WTC11 (cell line): Measurements from ENCODE around the gene HAP1. TPM values are rescaled to one million over a fixed set of nuclear protein-coding genes. Genes with fewer than 3 reads are reported as not detected.
"Not testable (repeated sequence)": the region's sequence is repeated elsewhere in the genome, so short reads cannot be mapped to it uniquely, and the experiment has no call there.

Experiments
- ATAC-seq: fragments of 200-7000 bp; cut with Tn5 transposase; 2 replicates; pipeline ENCODE4 v1.10.0; 2021; ENCODE audit warnings: mild to moderate bottlenecking, moderate library complexity
- CTCF ChIA-PET: fragments of 300-600 bp; sonication (Branson Sonifier 250); formaldehyde crosslinking; loops from one replicate; lab custom pipeline; 2021; ENCODE audit warnings: antibody characterized with exemption; lab: Charles Lee
- POLR2A ChIA-PET: fragments of 350-600 bp; sonication (Branson Sonifier 250); formaldehyde crosslinking; loops from one replicate; lab custom pipeline; 2021; ENCODE audit warnings: antibody characterized with exemption; lab: Charles Lee
- DNase-seq: peaks from one replicate; pipeline ENCODE4 v3.0.0; 2021; ENCODE audit warnings: low spot score
- H3K27ac Mint-ChIP-seq: 2 replicates; pipeline ENCODE4 v1.8.0; 2021; ENCODE audit warnings: mixed read lengths
- H3K27me3 Mint-ChIP-seq: 2 replicates; pipeline ENCODE4 v1.8.0; 2021; ENCODE audit warnings: low read depth, mild to moderate bottlenecking, moderate library complexity, mixed read lengths
- H3K36me3 Mint-ChIP-seq: 2 replicates; pipeline ENCODE4 v1.8.0; 2021; ENCODE audit warnings: mixed read lengths
- H3K4me1 Mint-ChIP-seq: 2 replicates; pipeline ENCODE4 v1.8.0; 2022; ENCODE audit warnings: mixed read lengths
- H3K4me3 Mint-ChIP-seq: 2 replicates; pipeline ENCODE4 v1.8.0; 2021; ENCODE audit warnings: mild to moderate bottlenecking, moderate library complexity, mixed read lengths
- H3K9me3 Mint-ChIP-seq: 2 replicates; pipeline ENCODE4 v1.8.0; 2021; ENCODE audit warnings: mixed read lengths
- FOXK1 ChIP-seq: sonication (generic); formaldehyde crosslinking; IDR thresholded peaks from 2 replicates; pipeline ENCODE4 v1.8.0; 2022; ENCODE audit warnings: mild to moderate bottlenecking, moderate library complexity, missing genetic modification reagents
- GRHL2 ChIP-seq: fragments of 250-450 bp; sonication (Bioruptor Pico); IDR thresholded peaks from 2 replicates; pipeline ENCODE4 v1.8.0; 2022; ENCODE audit warnings: mild to moderate bottlenecking, moderate library complexity; ENCODE audit not compliant: insufficient replicate concordance, severe bottlenecking
- GTF2I ChIP-seq: fragments of 250-450 bp; sonication (Bioruptor Pico); conservative IDR thresholded peaks from 2 replicates; pipeline ENCODE4 v1.4.0; 2021; ENCODE audit warnings: mild to moderate bottlenecking
- IRF2 ChIP-seq: sonication (generic); formaldehyde crosslinking; IDR thresholded peaks from 2 replicates; pipeline ENCODE4 v1.8.0; 2022; ENCODE audit warnings: low read depth, missing genetic modification reagents, borderline replicate concordance
- JUN ChIP-seq: sonication (generic); formaldehyde crosslinking; IDR thresholded peaks from 2 replicates; pipeline ENCODE4 v1.8.0; 2023; ENCODE audit warnings: mild to moderate bottlenecking, missing genetic modification reagents
- KAT7 ChIP-seq: sonication (generic); formaldehyde crosslinking; IDR thresholded peaks from 2 replicates; pipeline ENCODE4 v1.8.1; 2023; ENCODE audit warnings: missing genetic modification reagents, mild to moderate bottlenecking, borderline replicate concordance
- ZNF121 ChIP-seq: sonication (generic); formaldehyde crosslinking; IDR thresholded peaks from 2 replicates; pipeline ENCODE4 v1.8.0; 2023; ENCODE audit warnings: missing genetic modification reagents
- ZNF416 ChIP-seq: fragments of 250-450 bp; sonication (Bioruptor Pico); IDR thresholded peaks from 2 replicates; pipeline ENCODE4 v1.9.0; 2021; ENCODE audit warnings: mild to moderate bottlenecking, inconsistent platforms
- ZNF671 ChIP-seq: fragments of 250-450 bp; sonication (Bioruptor Pico); IDR thresholded peaks from 2 replicates; pipeline ENCODE4 v1.8.0; 2021; ENCODE audit warnings: mild to moderate bottlenecking
- total RNA-seq: library from RNA; stranded (reverse); gene quantifications from 3 replicates; pipeline ENCODE4 v1.2.3, GENCODE V29; 2021
- TF ChIP-seq, protein P1 (sequence below): sonication (generic); formaldehyde crosslinking; IDR thresholded peaks from 2 replicates; pipeline ENCODE4 v1.8.0; 2022; ENCODE audit warnings: mild to moderate bottlenecking, missing genetic modification reagents
- TF ChIP-seq, protein P2 (sequence below): fragments of 250-450 bp; sonication (Bioruptor Pico); IDR thresholded peaks from 2 replicates; pipeline ENCODE4 v1.8.0; 2021; ENCODE audit warnings: mild to moderate bottlenecking
- TF ChIP-seq, protein P3 (sequence below): sonication (generic); formaldehyde crosslinking; IDR thresholded peaks from 2 replicates; pipeline ENCODE4 v1.8.1; 2022; ENCODE audit warnings: low read depth, missing genetic modification reagents, borderline replicate concordance

HAP1 gene
- total RNA-seq, 1 experiment from 2014 or later, result 4.4 TPM

DNA sequence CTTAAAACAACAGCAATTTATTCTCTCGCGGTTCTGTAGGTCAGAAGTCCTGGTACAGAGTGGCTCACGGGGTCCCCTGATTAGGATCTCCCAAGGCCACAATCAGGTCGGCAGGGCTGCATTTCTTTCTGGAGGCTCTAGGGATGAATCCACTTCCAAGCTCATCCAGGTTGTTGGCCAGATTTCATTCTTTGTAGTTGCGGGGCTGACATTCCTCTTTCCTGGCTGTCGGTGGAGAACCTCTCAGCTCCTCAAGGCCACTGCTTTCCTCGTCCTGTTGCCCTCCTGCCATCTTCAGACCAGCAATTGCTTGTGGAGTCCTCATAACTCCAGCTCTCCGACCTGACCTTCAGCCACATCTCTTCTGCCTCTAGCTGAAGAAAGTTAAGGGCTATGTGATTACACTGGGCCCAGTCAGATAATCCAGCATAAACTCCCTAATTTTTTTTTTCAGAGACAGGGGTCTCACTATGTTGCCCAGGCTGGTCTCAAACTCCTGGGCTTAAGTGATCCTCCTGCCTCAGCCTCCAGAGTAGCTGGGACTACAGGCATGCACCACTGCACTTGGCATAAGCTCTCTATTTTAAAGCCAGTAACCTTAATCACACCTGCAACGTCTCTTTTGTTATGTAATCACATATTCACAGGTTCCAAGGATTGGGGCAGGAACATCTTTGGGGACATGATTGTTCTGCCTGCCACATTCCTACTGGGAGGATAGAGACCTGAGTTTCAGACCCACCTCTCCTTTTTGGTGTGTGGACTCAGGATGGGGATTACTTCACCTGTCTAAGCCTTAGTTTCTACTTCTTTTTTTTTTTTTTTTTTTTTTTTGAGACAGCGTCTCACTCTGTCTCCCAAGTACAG, 26.4 kb downstream of the HAP1 start:
- Mint-ChIP-seq H3K4me3 (no peak overlapping the region), H3K4me1 (peaks cover 23% of the 10 kb centered on the region), H3K9me3 (peaks cover 7% of the 10 kb centered on the region), H3K27me3 (peaks cover 98% of the 10 kb centered on the region), H3K36me3 (no peaks in the 10 kb centered on the region), H3K27ac (no peak overlapping the region)
- DNase-seq (no peak), ATAC-seq (peak; percentile 16; the same call in 1 of the 2 replicates)
- POLR2A ChIA-PET, result interaction anchor here (0.8 to 1.0 kb wide), 2 partner anchors 18 to 20 kb away, joined by 5 read pairs; no protein-coding TSS in a partner anchor
- CTCF ChIA-PET, result interaction anchor here (0.6 to 7.2 kb wide), 5 partner anchors 12 to 92 kb away, joined by 4 to 75 read pairs (median 5); partner anchors contain the start of gene JUP
- TF ChIP-seq ZNF416 (CRISPR knock-in tag), result no peak
- peak; percentile 91 for TF ChIP-seq GTF2I (CRISPR knock-in tag)
- peak; percentile 75; the same call in 1 of the 2 replicates for TF ChIP-seq ZNF121 (CRISPR knock-in tag)

DNA sequence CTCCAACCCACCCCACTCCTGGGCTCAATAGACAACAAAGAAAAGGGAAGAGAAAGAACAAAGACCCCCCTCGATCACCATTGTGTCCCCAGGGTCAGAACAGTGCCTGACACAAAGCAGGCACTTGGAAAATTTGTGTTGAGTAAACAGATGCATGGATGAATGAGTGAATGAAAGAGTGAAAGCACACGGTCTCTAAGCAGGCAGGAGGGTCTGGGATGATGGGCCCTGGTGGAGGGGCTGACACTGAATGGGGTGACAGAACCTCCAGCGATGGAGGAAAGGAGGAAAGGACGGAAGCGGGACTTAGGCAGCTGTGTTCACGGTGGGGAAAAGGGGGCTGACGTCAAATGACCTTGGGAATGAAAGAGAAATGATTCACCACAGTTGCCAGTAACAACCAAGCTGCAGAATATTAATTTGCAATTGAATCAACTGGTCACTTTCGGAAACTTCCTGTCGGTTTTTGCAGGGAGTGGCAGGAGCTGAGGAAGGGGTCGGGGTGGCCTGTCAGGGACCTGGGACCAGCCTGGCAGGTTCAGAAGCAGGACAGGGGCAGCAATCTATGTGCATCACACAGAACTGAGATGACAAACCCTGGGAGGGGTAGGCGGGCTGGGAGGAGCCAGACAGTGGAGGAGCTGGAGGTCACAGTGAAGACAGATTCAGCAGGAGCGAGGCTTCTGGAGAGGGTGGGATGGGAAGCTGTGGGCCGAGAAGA, 29.0 kb downstream of the HAP1 start:
- peaks cover 98% of the 10 kb centered on the region for H3K27me3 Mint-ChIP-seq
- ATAC-seq, result peak; percentile 72
- H3K4me1 Mint-ChIP-seq, result peaks cover 23% of the 10 kb centered on the region
- H3K36me3 Mint-ChIP-seq, result no peaks in the 10 kb centered on the region
- peaks cover 7% of the 10 kb centered on the region for H3K9me3 Mint-ChIP-seq
- H3K27ac Mint-ChIP-seq, result no peak overlapping the region
- POLR2A ChIA-PET, result interaction anchor here (0.6 to 1.3 kb wide), 5 partner anchors 14 to 81 kb away, joined by 3 to 7 read pairs (median 4); partner anchors contain the start of genes EIF1 and JUP
- CTCF ChIA-PET, result interaction anchor here (0.7 to 7.2 kb wide), 11 partner anchors 10 to 254 kb away, joined by 3 to 75 read pairs (median 4); partner anchors contain the start of gene P3H4
- DNase-seq, result peak; percentile 32
- TF ChIP-seq FOXK1 (CRISPR knock-in tag) (0 out of 2 replicates have a peak, but pooled peaks have one; percentile 27), IRF2 (CRISPR knock-in tag) (no peak), ZNF121 (CRISPR knock-in tag) (peak; percentile 83), GTF2I (CRISPR knock-in tag) (peak; percentile 45; the same call in 1 of the 2 replicates), ZNF671 (no peak)
- TF ChIP-seq, protein P1, sequence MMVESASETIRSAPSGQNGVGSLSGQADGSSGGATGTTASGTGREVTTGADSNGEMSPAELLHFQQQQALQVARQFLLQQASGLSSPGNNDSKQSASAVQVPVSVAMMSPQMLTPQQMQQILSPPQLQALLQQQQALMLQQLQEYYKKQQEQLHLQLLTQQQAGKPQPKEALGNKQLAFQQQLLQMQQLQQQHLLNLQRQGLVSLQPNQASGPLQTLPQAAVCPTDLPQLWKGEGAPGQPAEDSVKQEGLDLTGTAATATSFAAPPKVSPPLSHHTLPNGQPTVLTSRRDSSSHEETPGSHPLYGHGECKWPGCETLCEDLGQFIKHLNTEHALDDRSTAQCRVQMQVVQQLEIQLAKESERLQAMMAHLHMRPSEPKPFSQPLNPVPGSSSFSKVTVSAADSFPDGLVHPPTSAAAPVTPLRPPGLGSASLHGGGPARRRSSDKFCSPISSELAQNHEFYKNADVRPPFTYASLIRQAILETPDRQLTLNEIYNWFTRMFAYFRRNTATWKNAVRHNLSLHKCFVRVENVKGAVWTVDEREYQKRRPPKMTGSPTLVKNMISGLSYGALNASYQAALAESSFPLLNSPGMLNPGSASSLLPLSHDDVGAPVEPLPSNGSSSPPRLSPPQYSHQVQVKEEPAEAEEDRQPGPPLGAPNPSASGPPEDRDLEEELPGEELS (CRISPR knock-in tag), result peak; percentile 54; the same call in 1 of the 2 replicates
- TF ChIP-seq, all 79 proteins: peak for 4
- H3K4me3 Mint-ChIP-seq, result peak overlapping the region; percentile 33

DNA sequence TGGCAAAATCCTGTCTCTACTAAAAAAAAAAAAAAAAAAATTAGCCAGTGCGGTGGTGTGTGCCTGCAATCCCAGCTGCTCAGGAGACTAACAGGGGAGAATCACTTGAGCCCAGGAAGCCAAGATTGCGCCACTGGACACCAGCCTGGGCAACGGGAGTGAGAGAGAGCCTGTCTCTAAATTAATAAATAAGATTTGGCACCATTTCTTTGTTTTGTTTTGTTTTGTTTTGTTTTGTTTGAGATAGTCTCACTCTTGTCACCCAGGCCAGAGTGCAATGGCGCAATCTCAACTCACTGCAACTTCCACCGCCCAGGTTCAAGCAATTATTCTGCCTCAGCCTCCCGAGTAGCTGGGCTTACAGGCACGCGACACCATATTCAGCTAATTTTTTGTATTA, 31.7 kb downstream of the HAP1 start:
- peaks cover 1% of the 10 kb centered on the region for H3K9me3 Mint-ChIP-seq
- TF ChIP-seq, protein P2, sequence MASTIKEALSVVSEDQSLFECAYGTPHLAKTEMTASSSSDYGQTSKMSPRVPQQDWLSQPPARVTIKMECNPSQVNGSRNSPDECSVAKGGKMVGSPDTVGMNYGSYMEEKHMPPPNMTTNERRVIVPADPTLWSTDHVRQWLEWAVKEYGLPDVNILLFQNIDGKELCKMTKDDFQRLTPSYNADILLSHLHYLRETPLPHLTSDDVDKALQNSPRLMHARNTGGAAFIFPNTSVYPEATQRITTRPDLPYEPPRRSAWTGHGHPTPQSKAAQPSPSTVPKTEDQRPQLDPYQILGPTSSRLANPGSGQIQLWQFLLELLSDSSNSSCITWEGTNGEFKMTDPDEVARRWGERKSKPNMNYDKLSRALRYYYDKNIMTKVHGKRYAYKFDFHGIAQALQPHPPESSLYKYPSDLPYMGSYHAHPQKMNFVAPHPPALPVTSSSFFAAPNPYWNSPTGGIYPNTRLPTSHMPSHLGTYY (CRISPR knock-in tag), result no peak
- no peak for TF ChIP-seq IRF2 (CRISPR knock-in tag)
- no peak for TF ChIP-seq GRHL2
- TF ChIP-seq JUN (CRISPR knock-in tag), result no peak
- TF ChIP-seq, protein P3, sequence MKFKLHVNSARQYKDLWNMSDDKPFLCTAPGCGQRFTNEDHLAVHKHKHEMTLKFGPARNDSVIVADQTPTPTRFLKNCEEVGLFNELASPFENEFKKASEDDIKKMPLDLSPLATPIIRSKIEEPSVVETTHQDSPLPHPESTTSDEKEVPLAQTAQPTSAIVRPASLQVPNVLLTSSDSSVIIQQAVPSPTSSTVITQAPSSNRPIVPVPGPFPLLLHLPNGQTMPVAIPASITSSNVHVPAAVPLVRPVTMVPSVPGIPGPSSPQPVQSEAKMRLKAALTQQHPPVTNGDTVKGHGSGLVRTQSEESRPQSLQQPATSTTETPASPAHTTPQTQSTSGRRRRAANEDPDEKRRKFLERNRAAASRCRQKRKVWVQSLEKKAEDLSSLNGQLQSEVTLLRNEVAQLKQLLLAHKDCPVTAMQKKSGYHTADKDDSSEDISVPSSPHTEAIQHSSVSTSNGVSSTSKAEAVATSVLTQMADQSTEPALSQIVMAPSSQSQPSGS (CRISPR knock-in tag), result no peak
- TF ChIP-seq KAT7 (CRISPR knock-in tag), result no peak
- TF ChIP-seq, all 79 proteins: peak for 0
- Mint-ChIP-seq H3K4me3 (no peak overlapping the region), H3K36me3 (no peaks in the 10 kb centered on the region), H3K4me1 (peaks cover 23% of the 10 kb centered on the region), H3K27me3 (peaks cover 89% of the 10 kb centered on the region), H3K27ac (no peak overlapping the region)
- DNase-seq (no peak), ATAC-seq (no peak)
- POLR2A ChIA-PET, result interaction anchor here (1.0 kb wide), 1 partner anchor 14 kb away, joined by 3 read pairs; the partner anchor contains the start of gene EIF1
- CTCF ChIA-PET, result no interaction called here

DNA sequence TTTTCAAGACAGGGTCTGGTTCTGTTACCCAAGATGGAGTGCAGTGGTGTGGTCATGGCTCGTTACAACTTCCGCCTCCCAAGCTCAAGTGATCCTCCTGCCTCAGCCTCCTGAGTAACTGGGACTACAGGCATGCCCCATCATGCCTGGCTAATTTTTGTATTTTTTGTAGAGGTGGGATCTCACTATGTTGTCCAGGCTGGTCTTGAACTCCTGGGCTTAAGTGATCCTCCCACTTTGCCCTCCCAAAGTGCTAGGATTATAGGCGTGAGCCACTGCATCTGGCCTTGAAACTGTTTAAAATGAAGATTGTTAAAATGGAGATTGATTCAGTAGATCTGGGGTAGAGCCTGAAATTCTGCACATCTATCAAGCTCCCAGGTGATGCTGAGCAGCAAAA, 33.6 kb downstream of the HAP1 start:
- peaks cover 70% of the 10 kb centered on the region for H3K27me3 Mint-ChIP-seq
- POLR2A ChIA-PET, result not testable (repeated sequence)
- CTCF ChIA-PET, result interaction anchor here (0.8 kb wide), 1 partner anchor 12 kb away, joined by 3 read pairs; no protein-coding TSS in a partner anchor

More for the DNA sequence above, 33.6 kb downstream of the HAP1 start:
- ATAC-seq, H3K9me3 Mint-ChIP-seq, H3K36me3 Mint-ChIP-seq, H3K27ac Mint-ChIP-seq, H3K4me3 Mint-ChIP-seq, DNase-seq: not testable (repeated sequence)
- H3K4me1 Mint-ChIP-seq, result peaks cover 10% of the 10 kb centered on the region
